GM23338 (cell line): ENCODE results near the gene BRSK2. TPM values are rescaled to one million over a fixed set of nuclear protein-coding genes. Genes with fewer than 3 reads are reported as not detected.

Experiments used
- ATAC-seq: fragments of 200-7000 bp; cut with Tn5 transposase; 3 replicates; pipeline ENCODE4 v1.9.1; 2020
- DNase-seq: peaks from one replicate; pipeline ENCODE4 v3.0.0-alpha.2; 2015; ENCODE audit warnings: low spot score
- H2AFZ ChIP-seq: fragments of 200-600 bp; sonication (generic); 2 replicates; pipeline ENCODE4 v1.8.0; 2016; ENCODE audit warnings: antibody characterized with exemption, mild to moderate bottlenecking, moderate library complexity
- H3F3A ChIP-seq: fragments of 200-600 bp; sonication (generic); replicated peaks from 2 replicates; pipeline ENCODE4 v1.8.0; 2017; ENCODE audit warnings: antibody characterized with exemption, mixed run types, low read depth
- H3K27ac ChIP-seq: fragments of 200-600 bp; sonication (generic); 2 replicates; pipeline ENCODE4 v1.6.1; 2016; ENCODE audit warnings: low read depth
- H3K27me3 ChIP-seq: fragments of 200-600 bp; sonication (generic); 2 replicates; pipeline ENCODE4 v1.8.0; 2016; ENCODE audit warnings: mild to moderate bottlenecking, mixed run types, moderate library complexity; ENCODE audit not compliant: insufficient read depth
- H3K36me3 ChIP-seq: fragments of 200-600 bp; sonication (generic); 2 replicates; pipeline ENCODE4 v1.8.0; 2016; ENCODE audit warnings: mild to moderate bottlenecking; ENCODE audit not compliant: insufficient read depth
- H3K4me1 ChIP-seq: fragments of 200-600 bp; sonication (generic); 2 replicates; pipeline ENCODE4 v1.8.0; 2016; ENCODE audit warnings: mild to moderate bottlenecking, moderate library complexity; ENCODE audit not compliant: insufficient read depth
- H3K4me2 ChIP-seq: fragments of 200-600 bp; sonication (generic); 2 replicates; pipeline ENCODE4 v1.7.1; 2017; ENCODE audit warnings: mixed run types
- H3K4me3 ChIP-seq: fragments of 200-600 bp; sonication (generic); 2 replicates; pipeline ENCODE4 v1.6.1; 2016; ENCODE audit warnings: mixed run types
- H3K79me2 ChIP-seq: fragments of 200-600 bp; sonication (generic); replicated peaks from 2 replicates; pipeline ENCODE4 v1.8.0; 2017; ENCODE audit warnings: mild to moderate bottlenecking; ENCODE audit not compliant: insufficient read depth
- H3K9me2 ChIP-seq: fragments of 200-600 bp; sonication (generic); 2 replicates; pipeline ENCODE4 v1.8.0; 2017; ENCODE audit not compliant: insufficient read depth
- H4K20me1 ChIP-seq: fragments of 200-600 bp; sonication (generic); replicated peaks from 2 replicates; pipeline ENCODE4 v1.8.0; 2017; ENCODE audit warnings: mild to moderate bottlenecking; ENCODE audit not compliant: insufficient read depth
- H3K27ac Mint-ChIP-seq: 2 replicates; pipeline ENCODE4 v1.8.0; 2020; ENCODE audit warnings: inconsistent platforms, mild to moderate bottlenecking, moderate library complexity, mixed read lengths
- H3K27me3 Mint-ChIP-seq: 3 replicates; pipeline ENCODE4 v1.8.0; 2022; ENCODE audit warnings: low read depth, mild to moderate bottlenecking, moderate library complexity, mixed read lengths, inconsistent platforms; ENCODE audit not compliant: insufficient read depth, poor library complexity
- H3K36me3 Mint-ChIP-seq: 3 replicates; pipeline ENCODE4 v1.8.0; 2021; ENCODE audit warnings: low read depth, mild to moderate bottlenecking, inconsistent platforms, moderate library complexity, mixed read lengths
- H3K4me1 Mint-ChIP-seq: 3 replicates; pipeline ENCODE4 v1.8.0; 2020; ENCODE audit warnings: mild to moderate bottlenecking, inconsistent platforms, mixed read lengths
- H3K4me3 Mint-ChIP-seq: 3 replicates; pipeline ENCODE4 v1.8.0; 2021; ENCODE audit warnings: moderate library complexity, mild to moderate bottlenecking, inconsistent platforms, mixed read lengths
- H3K9me3 Mint-ChIP-seq: 3 replicates; pipeline ENCODE4 v1.8.0; 2020; ENCODE audit warnings: moderate library complexity, mild to moderate bottlenecking, inconsistent platforms, mixed read lengths
- CREB1 ChIP-seq: fragments of 250-450 bp; sonication (Bioruptor Pico); IDR thresholded peaks from 2 replicates; pipeline ENCODE4 v1.5.0; 2020; ENCODE audit warnings: low read depth, mild to moderate bottlenecking, moderate library complexity
- EZH2phosphoT487 ChIP-seq: fragments of 200-600 bp; sonication (generic); IDR thresholded peaks from one replicate; pipeline ENCODE4 v1.8.1; 2018; ENCODE audit warnings: antibody characterized with exemption; ENCODE audit not compliant: unreplicated experiment
- STAT1 ChIP-seq: IDR thresholded peaks from one replicate; pipeline ENCODE4 v1.6.1; 2016; ENCODE audit warnings: antibody characterized with exemption; ENCODE audit not compliant: unreplicated experiment
- ZNF114 ChIP-seq: fragments of 250-450 bp; sonication (Bioruptor Pico); IDR thresholded peaks from 2 replicates; pipeline ENCODE4 v1.5.0; 2020; ENCODE audit warnings: mild to moderate bottlenecking, moderate library complexity
- ZNF331 ChIP-seq: fragments of 250-450 bp; sonication (Bioruptor Pico); IDR thresholded peaks from 2 replicates; pipeline ENCODE4 v1.5.0; 2020; ENCODE audit warnings: low read depth, mild to moderate bottlenecking, moderate library complexity
- polyA plus RNA-seq: library from polyadenylated mRNA; unstranded; fragments of >200 nt; fragmentation: Nextera tagmentation; extraction: Ambion mirVana; gene quantifications from 2 replicates; pipeline ENCODE4 v1.2.1, GENCODE V29; 2016
- total RNA-seq: library from RNA; depleted of rRNA; stranded (reverse); fragments of >200 nt; shearing (Covaris generic); gene quantifications from 2 replicates; pipeline ENCODE4 v1.2.3, GENCODE V29; 2014
- TF ChIP-seq, protein P1 (sequence below): fragments of 250-450 bp; sonication (Bioruptor Pico); IDR thresholded peaks from 2 replicates; pipeline ENCODE4 v1.5.0; 2020; ENCODE audit warnings: mild to moderate bottlenecking, moderate library complexity
- TF ChIP-seq, protein P2 (sequence below): IDR thresholded peaks from 2 replicates; pipeline ENCODE4 v1.6.1; 2016; ENCODE audit warnings: antibody characterized with exemption

The BRSK2 gene
- total and polyA plus RNA-seq, 2 experiments from 2014 or later: 7.2 to 20.3 TPM

DNA sequence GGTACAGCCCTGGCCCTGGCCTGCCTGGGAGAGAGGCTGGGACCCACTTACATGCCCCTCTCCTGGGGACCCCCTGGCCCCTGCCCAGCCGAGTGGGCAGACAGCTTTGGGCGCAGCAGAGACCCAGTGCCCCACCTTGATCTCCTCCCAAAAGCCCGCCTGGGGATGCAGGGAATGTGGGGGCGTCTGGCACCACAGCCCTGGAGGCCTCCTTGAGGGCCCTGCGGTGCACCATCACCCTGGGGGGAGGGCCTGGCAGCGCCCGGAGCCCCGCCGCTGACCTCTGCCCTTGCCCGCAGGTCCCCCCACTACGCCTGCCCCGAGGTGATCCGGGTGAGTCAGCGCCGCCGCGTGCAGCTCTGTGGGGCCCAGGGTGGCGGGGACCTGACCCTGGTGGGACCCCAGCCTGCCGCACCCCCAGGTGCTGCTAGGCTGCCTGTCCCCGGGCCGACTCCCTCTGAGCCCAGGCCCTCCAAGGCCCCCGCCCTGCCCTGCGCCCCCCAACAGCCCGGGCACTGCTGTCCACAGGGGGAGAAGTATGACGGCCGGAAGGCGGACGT lies 53.2 kb downstream of the BRSK2 start (continued):
- TF ChIP-seq, protein P1, sequence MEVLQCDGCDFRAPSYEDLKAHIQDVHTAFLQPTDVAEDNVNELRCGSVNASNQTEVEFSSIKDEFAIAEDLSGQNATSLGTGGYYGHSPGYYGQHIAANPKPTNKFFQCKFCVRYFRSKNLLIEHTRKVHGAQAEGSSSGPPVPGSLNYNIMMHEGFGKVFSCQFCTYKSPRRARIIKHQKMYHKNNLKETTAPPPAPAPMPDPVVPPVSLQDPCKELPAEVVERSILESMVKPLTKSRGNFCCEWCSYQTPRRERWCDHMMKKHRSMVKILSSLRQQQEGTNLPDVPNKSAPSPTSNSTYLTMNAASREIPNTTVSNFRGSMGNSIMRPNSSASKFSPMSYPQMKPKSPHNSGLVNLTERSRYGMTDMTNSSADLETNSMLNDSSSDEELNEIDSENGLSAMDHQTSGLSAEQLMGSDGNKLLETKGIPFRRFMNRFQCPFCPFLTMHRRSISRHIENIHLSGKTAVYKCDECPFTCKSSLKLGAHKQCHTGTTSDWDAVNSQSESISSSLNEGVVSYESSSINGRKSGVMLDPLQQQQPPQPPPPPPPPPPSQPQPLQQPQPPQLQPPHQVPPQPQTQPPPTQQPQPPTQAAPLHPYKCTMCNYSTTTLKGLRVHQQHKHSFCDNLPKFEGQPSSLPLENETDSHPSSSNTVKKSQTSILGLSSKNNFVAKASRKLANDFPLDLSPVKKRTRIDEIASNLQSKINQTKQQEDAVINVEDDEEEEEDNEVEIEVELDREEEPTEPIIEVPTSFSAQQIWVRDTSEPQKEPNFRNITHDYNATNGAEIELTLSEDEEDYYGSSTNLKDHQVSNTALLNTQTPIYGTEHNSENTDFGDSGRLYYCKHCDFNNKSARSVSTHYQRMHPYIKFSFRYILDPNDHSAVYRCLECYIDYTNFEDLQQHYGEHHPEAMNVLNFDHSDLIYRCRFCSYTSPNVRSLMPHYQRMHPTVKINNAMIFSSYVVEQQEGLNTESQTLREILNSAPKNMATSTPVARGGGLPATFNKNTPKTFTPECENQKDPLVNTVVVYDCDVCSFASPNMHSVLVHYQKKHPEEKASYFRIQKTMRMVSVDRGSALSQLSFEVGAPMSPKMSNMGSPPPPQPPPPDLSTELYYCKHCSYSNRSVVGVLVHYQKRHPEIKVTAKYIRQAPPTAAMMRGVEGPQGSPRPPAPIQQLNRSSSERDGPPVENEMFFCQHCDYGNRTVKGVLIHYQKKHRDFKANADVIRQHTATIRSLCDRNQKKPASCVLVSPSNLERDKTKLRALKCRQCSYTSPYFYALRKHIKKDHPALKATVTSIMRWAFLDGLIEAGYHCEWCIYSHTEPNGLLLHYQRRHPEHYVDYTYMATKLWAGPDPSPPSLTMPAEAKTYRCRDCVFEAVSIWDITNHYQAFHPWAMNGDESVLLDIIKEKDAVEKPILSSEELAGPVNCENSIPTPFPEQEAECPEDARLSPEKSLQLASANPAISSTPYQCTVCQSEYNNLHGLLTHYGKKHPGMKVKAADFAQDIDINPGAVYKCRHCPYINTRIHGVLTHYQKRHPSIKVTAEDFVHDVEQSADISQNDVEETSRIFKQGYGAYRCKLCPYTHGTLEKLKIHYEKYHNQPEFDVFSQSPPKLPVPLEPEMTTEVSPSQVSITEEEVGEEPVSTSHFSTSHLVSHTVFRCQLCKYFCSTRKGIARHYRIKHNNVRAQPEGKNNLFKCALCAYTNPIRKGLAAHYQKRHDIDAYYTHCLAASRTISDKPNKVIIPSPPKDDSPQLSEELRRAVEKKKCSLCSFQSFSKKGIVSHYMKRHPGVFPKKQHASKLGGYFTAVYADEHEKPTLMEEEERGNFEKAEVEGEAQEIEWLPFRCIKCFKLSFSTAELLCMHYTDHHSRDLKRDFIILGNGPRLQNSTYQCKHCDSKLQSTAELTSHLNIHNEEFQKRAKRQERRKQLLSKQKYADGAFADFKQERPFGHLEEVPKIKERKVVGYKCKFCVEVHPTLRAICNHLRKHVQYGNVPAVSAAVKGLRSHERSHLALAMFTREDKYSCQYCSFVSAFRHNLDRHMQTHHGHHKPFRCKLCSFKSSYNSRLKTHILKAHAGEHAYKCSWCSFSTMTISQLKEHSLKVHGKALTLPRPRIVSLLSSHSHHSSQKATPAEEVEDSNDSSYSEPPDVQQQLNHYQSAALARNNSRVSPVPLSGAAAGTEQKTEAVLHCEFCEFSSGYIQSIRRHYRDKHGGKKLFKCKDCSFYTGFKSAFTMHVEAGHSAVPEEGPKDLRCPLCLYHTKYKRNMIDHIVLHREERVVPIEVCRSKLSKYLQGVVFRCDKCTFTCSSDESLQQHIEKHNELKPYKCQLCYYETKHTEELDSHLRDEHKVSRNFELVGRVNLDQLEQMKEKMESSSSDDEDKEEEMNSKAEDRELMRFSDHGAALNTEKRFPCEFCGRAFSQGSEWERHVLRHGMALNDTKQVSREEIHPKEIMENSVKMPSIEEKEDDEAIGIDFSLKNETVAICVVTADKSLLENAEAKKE (CRISPR knock-in tag): no peak
- TF ChIP-seq, protein P2, sequence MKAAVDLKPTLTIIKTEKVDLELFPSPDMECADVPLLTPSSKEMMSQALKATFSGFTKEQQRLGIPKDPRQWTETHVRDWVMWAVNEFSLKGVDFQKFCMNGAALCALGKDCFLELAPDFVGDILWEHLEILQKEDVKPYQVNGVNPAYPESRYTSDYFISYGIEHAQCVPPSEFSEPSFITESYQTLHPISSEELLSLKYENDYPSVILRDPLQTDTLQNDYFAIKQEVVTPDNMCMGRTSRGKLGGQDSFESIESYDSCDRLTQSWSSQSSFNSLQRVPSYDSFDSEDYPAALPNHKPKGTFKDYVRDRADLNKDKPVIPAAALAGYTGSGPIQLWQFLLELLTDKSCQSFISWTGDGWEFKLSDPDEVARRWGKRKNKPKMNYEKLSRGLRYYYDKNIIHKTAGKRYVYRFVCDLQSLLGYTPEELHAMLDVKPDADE: no peak
- TF ChIP-seq CREB1 (CRISPR knock-in tag): no peak
- no peak for TF ChIP-seq EZH2phosphoT487
- TF ChIP-seq ZNF331 (CRISPR knock-in tag): no peak
- TF ChIP-seq STAT1: no peak
- no peak for TF ChIP-seq ZNF114 (CRISPR knock-in tag)

DNA sequence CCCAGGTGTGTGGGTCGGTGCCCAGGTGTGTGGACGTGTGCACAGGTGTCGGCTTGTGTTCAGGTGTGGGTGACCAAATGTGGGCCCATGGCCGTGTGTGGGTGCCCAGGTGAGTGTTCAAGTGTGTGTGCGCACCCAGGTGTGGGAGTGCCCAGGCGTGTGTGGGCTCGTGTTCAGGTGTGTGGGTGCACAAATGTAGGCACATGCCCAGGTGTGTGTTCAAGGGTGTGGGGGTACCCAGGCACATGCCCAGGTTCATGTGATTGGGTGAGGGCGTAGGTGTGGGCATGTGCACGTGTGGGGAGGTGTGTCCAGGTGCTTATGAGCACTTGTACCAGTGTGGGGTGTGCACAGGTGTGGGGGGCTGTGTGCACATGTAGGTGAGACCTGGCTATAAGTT lies 54.0 kb downstream of the BRSK2 start:
- H3K9me2 ChIP-seq: no peaks in the 10 kb centered on the region
- no peak overlapping the region for H3K27ac Mint-ChIP-seq
- TF ChIP-seq STAT1: no peak
- TF ChIP-seq CREB1 (CRISPR knock-in tag): no peak
- TF ChIP-seq, protein P1 (CRISPR knock-in tag): no peak
- TF ChIP-seq ZNF114 (CRISPR knock-in tag): no peak

More for the DNA sequence above, 54.0 kb downstream of the BRSK2 start:
- H3K36me3 Mint-ChIP-seq: no peaks in the 10 kb centered on the region; the same call in 1 of the 3 replicates
- Histone ChIP-seq H3K4me1 (no peaks in the 10 kb centered on the region), H3K27ac (no peak overlapping the region), H3K4me2 (no peak overlapping the region), H3K79me2 (no peaks in the 10 kb centered on the region), H2AFZ (no peak overlapping the region), H3K36me3 (no peaks in the 10 kb centered on the region), H3F3A (no peaks in the 10 kb centered on the region), H4K20me1 (no peaks in the 10 kb centered on the region; the same call in 1 of the 2 replicates), H3K27me3 (no peaks in the 10 kb centered on the region), H3K4me3 (no peak overlapping the region)
- DNase-seq: no peak
- peaks cover 6% of the 10 kb centered on the region for H3K27me3 Mint-ChIP-seq
- ATAC-seq: no peak
- H3K4me3 Mint-ChIP-seq: no peak overlapping the region
- H3K9me3 Mint-ChIP-seq: no peaks in the 10 kb centered on the region; the same call in 2 of the 3 replicates
- no peaks in the 10 kb centered on the region for H3K4me1 Mint-ChIP-seq
